ENCODE data around the gene TTC7B. TPM values are rescaled to one million over a fixed set of nuclear protein-coding genes. Genes with fewer than 3 reads are reported as not detected.

The TTC7B gene
- total RNA-seq, 4 donors from 2014 or later: 19.1 to 87.6 (median 22.1) TPM

- no peak overlapping the region for H3K4me3 ChIP-seq (replicated peaks in 1 of 3)
- no peaks in the 10 kb centered on the region for H3K9me3 ChIP-seq
- H3K4me1 ChIP-seq: no peaks in the 10 kb centered on the region
- DNase-seq: no peak
- H3K27ac ChIP-seq: no peak overlapping the region
- no peaks in the 10 kb centered on the region for H3K36me3 ChIP-seq
- intact Hi-C loops (cut with DNase I): no loop called here
- TF ChIP-seq CTCF (IDR thresholded peaks at IDR 0.05) (no peak), POLR2A (IDR thresholded peaks at IDR 0.05) (no peak)
- H3K27me3 ChIP-seq: no peaks in the 10 kb centered on the region
These were observed 318.0 kb downstream of the TTC7B start for GRCh38 chr14:90498198-90498597.

GRCh38 chr14:90496379-90496778, 319.9 kb downstream of the TTC7B start:
- Histone ChIP-seq H3K36me3 (no peaks in the 10 kb centered on the region), H3K4me3 (replicated peaks in 1 of 3) (no peak overlapping the region), H3K9me3 (no peaks in the 10 kb centered on the region), H3K27me3 (no peaks in the 10 kb centered on the region), H3K4me1 (peaks cover 0 to 8% of the 10 kb centered on the region in 2 donors), H3K27ac (no peak overlapping the region)
- intact Hi-C loops (cut with DNase I): no loop called here
- no peak for DNase-seq
- no peak for TF ChIP-seq POLR2A (IDR thresholded peaks at IDR 0.05)
- WGBS, 2 donors: 68 to 82% methylated on average over 2 of the region's 2 CpGs

DNA sequence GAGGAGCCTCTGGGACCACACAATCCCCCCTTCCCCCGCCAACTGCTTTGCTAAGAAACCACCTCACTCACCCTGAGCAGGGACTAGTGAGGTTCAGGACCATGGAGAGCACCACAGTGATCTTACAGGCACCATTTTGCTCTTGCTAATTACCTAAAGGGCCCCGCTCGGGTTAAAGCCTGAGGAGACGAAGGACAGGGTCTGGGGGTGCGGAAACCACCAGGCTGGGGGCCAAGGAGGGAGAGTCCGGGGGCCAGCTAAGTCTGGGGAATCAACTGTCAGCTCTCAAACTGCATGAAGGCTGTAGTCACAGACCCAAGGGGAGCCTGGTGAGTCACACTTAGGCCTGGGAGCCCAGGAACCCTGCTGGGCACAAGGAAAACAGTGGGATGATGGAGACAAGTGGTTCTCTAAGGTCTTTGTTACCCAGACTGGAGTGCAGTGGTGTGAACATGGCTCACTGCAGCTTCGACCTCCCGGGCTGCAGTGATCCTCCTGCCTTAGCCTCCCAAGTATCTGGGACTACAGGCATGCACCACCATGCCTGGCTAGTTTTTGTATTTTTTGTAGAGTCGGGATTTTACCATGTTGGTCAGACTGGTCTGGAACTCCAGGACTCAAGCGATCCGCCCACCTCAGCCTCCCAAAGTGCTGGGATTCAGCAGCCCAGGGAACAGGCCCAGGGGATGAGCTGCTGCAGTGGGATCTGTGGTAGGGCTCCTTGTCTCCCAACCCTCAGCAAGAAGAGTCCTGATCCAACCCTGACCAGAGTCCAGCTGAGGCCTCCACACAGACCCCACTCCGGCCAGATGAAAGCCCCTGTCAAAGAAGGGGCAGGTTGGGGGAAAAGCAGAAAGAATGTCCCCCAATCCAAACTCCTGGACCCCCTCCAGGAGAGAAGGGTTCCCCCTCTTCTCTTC, 320.6 kb downstream of the TTC7B start:
- H3K27ac ChIP-seq: no peak overlapping the region
- H3K9me3 ChIP-seq: no peaks in the 10 kb centered on the region
- peak; percentile 54 to 70 for DNase-seq
- no peaks in the 10 kb centered on the region for H3K36me3 ChIP-seq
- WGBS, 2 donors: 50 to 52% methylated on average over 10 to 11 of the region's 12 CpGs
- no peak overlapping the region for H3K4me3 ChIP-seq (replicated peaks in 1 of 3)
- intact Hi-C loops (cut with DNase I): no loop called here
- H3K27me3 ChIP-seq: no peaks in the 10 kb centered on the region
- peaks cover 0 to 10% of the 10 kb centered on the region in 2 donors for H3K4me1 ChIP-seq
- TF ChIP-seq POLR2A (IDR thresholded peaks at IDR 0.05) (no peak), CTCF (IDR thresholded peaks at IDR 0.05) (no peak)

GRCh38 chr14:90491911-90492531, 324.2 kb downstream of the TTC7B start:
- TF ChIP-seq POLR2A (IDR thresholded peaks at IDR 0.05): no peak
- TF ChIP-seq CTCF (IDR thresholded peaks at IDR 0.05): no peak
- no peaks in the 10 kb centered on the region for H3K9me3 ChIP-seq
- 63 to 74% methylated on average over 8 to 10 of the region's 11 CpGs for WGBS, 2 donors
- H3K4me3 ChIP-seq (replicated peaks in 1 of 3): no peak overlapping the region
- H3K4me1 ChIP-seq: peaks cover 0 to 13% of the 10 kb centered on the region in 2 donors
- no peak overlapping the region for H3K27ac ChIP-seq
- no peak for DNase-seq
- H3K36me3 ChIP-seq: no peaks in the 10 kb centered on the region
- no peaks in the 10 kb centered on the region for H3K27me3 ChIP-seq
- intact Hi-C loops (cut with DNase I): no loop called here

GRCh38 chr14:90491221-90491885, 324.9 kb downstream of the TTC7B start:
- Histone ChIP-seq H3K4me3 (replicated peaks in 1 of 3) (no peak overlapping the region), H3K36me3 (no peaks in the 10 kb centered on the region), H3K27ac (no peak overlapping the region), H3K27me3 (no peaks in the 10 kb centered on the region), H3K4me1 (peaks cover 0 to 13% of the 10 kb centered on the region in 2 donors), H3K9me3 (no peaks in the 10 kb centered on the region)
- WGBS, 2 donors: 39 to 58% methylated on average over 5 to 9 of the region's 9 CpGs
- DNase-seq: peak; percentile 30 to 35
- intact Hi-C loops (cut with DNase I): no loop called here
- TF ChIP-seq CTCF (IDR thresholded peaks at IDR 0.05) (no peak), POLR2A (IDR thresholded peaks at IDR 0.05) (no peak)
